ENCODE results near the gene ZNF785. TPM values are rescaled to one million over a fixed set of nuclear protein-coding genes. Genes with fewer than 3 reads are reported as not detected.
"Not testable (repeated sequence)": the region's sequence is repeated elsewhere in the genome, so short reads cannot be mapped to it uniquely, and the experiment has no call there.

Gene ZNF785
- total RNA-seq, 1 donor from 2014 or later: 58.4 TPM

DNA sequence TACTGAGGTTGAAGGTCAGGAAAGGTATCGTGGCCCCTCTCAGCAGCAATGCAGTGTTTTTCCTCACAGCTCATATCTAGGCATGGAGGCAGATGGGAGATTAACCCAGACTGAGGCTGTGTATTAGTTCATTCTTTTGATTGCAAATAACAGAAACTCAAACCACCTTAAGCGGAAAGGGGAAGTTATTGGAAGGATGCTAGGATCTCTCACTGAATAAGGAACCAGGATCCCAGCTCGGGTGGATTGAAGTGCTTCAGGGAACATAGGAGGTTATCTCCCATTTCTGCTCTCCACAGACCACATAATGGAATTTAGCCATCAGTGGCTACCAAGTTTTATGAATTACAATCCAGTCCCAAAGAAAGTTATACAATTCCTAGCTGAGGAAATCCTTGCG lies 16.5 kb upstream of the ZNF785 start:
- H3K36me3 Mint-ChIP-seq (ENCODE audit: unreplicated experiment): peaks cover 5% of the 10 kb centered on the region
- no peak overlapping the region for H3K27ac Mint-ChIP-seq (ENCODE audit: unreplicated experiment)
- H3K4me3 Mint-ChIP-seq (ENCODE audit: unreplicated experiment): no peak overlapping the region
- H3K4me1 Mint-ChIP-seq (ENCODE audit: low read depth, unreplicated experiment): no peaks in the 10 kb centered on the region
- DNase-seq: no peak
- H3K27me3 Mint-ChIP-seq (ENCODE audit: unreplicated experiment): peaks cover 5% of the 10 kb centered on the region
- H3K9me3 Mint-ChIP-seq (ENCODE audit: unreplicated experiment): peaks cover 4% of the 10 kb centered on the region
- no peak for TF ChIP-seq CTCF (IDR thresholded peaks at IDR 0.05; ENCODE audit: partially characterized antibody, unreplicated experiment)

DNA sequence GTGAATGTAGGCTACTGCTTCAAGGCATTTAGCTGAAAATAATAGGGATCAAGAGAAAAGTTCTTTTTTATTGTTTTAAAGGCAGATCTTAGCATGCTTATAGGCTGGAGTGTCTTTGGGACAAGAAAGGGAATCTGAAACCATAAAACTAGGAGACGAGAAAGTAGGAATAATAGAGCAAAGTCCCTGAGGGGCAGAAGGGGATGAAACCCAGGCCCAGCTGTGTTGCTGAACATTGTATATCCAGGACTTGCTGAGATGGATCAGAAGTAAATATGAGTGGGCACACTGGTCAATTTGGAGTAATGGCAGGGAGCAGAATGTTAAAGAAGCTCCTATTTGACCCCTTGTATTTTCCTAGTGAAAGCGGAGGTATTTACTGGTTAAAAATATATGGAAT lies 15.4 kb upstream of the ZNF785 start:
- peaks cover 6% of the 10 kb centered on the region for H3K9me3 Mint-ChIP-seq (ENCODE audit: unreplicated experiment)
- DNase-seq: no peak
- no peak for TF ChIP-seq CTCF (IDR thresholded peaks at IDR 0.05; ENCODE audit: partially characterized antibody, unreplicated experiment)
- no peak overlapping the region for H3K27ac Mint-ChIP-seq (ENCODE audit: unreplicated experiment)
- H3K27me3 Mint-ChIP-seq (ENCODE audit: unreplicated experiment): peaks cover 5% of the 10 kb centered on the region
- peaks cover 5% of the 10 kb centered on the region for H3K36me3 Mint-ChIP-seq (ENCODE audit: unreplicated experiment)
- H3K4me3 Mint-ChIP-seq (ENCODE audit: unreplicated experiment): no peak overlapping the region
- no peaks in the 10 kb centered on the region for H3K4me1 Mint-ChIP-seq (ENCODE audit: low read depth, unreplicated experiment)

- peaks cover 5% of the 10 kb centered on the region for H3K27me3 Mint-ChIP-seq (ENCODE audit: unreplicated experiment)
- no peak for DNase-seq
- H3K36me3 Mint-ChIP-seq (ENCODE audit: unreplicated experiment): peaks cover 5% of the 10 kb centered on the region
- H3K4me3 Mint-ChIP-seq (ENCODE audit: unreplicated experiment): no peak overlapping the region
- no peak for TF ChIP-seq CTCF (IDR thresholded peaks at IDR 0.05; ENCODE audit: partially characterized antibody, unreplicated experiment)
- no peaks in the 10 kb centered on the region for H3K4me1 Mint-ChIP-seq (ENCODE audit: low read depth, unreplicated experiment)
- peaks cover 6% of the 10 kb centered on the region for H3K9me3 Mint-ChIP-seq (ENCODE audit: unreplicated experiment)
- H3K27ac Mint-ChIP-seq (ENCODE audit: unreplicated experiment): no peak overlapping the region
Measured at GRCh38 chr16:30600215-30600614, 14.7 kb upstream of the ZNF785 start.

GRCh38 chr16:30592871-30593270 lies 7.4 kb upstream of the ZNF785 start:
- Mint-ChIP-seq H3K36me3 (ENCODE audit: unreplicated experiment) (peaks cover 4% of the 10 kb centered on the region), H3K27ac (ENCODE audit: unreplicated experiment) (no peak overlapping the region)
- no peak for DNase-seq

GRCh38 chr16:30590869-30591268 lies 5.4 kb upstream of the ZNF785 start:
- H3K4me3 Mint-ChIP-seq (ENCODE audit: unreplicated experiment); DNase-seq; H3K9me3 Mint-ChIP-seq (ENCODE audit: unreplicated experiment); H3K27me3 Mint-ChIP-seq (ENCODE audit: unreplicated experiment); H3K4me1 Mint-ChIP-seq (ENCODE audit: low read depth, unreplicated experiment); H3K27ac Mint-ChIP-seq (ENCODE audit: unreplicated experiment); H3K36me3 Mint-ChIP-seq (ENCODE audit: unreplicated experiment): not testable (repeated sequence)

More at GRCh38 chr16:30592871-30593270, 7.4 kb upstream of the ZNF785 start:
- Mint-ChIP-seq H3K9me3 (ENCODE audit: unreplicated experiment) (peaks cover 2% of the 10 kb centered on the region), H3K4me1 (ENCODE audit: low read depth, unreplicated experiment) (no peaks in the 10 kb centered on the region), H3K4me3 (ENCODE audit: unreplicated experiment) (no peak overlapping the region), H3K27me3 (ENCODE audit: unreplicated experiment) (no peaks in the 10 kb centered on the region)
- no peak for TF ChIP-seq CTCF (IDR thresholded peaks at IDR 0.05; ENCODE audit: partially characterized antibody, unreplicated experiment)

DNA sequence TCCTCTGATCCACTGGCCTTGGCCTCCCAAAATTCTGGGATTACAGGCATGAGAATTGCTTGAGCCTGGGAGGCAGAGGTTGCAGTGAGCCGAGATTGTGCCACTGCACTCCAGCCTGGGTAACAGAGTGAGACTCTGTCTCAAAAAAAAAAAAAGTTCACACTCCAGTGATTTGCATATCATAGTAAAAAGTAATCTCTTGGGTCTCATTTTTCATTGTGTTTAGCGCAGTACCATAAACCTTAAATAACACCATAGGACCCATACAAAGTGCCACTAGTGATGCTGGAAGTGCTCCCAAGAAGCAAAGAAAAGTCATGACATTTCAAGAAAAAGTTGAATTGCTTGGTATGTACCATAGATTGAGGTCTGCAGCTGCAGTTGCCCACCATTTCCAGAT lies 4.1 kb upstream of the ZNF785 start:
- H3K27ac Mint-ChIP-seq (ENCODE audit: unreplicated experiment); H3K9me3 Mint-ChIP-seq (ENCODE audit: unreplicated experiment); H3K4me1 Mint-ChIP-seq (ENCODE audit: low read depth, unreplicated experiment); H3K27me3 Mint-ChIP-seq (ENCODE audit: unreplicated experiment); DNase-seq; H3K36me3 Mint-ChIP-seq (ENCODE audit: unreplicated experiment); H3K4me3 Mint-ChIP-seq (ENCODE audit: unreplicated experiment): not testable (repeated sequence)

Data from glutamatergic neuron (in vitro differentiated cells).